ENCODE results near the gene ZBTB20.

GRCh38 chr3:114356525-114356924 is 790.6 kb downstream of the ZBTB20 start:
- TF ChIP-seq CTCF (conservative IDR thresholded peaks at IDR 0.05): no peak
- TF ChIP-seq EZH2 (IDR thresholded peaks at IDR 0.05; ENCODE audit: low read depth): no peak

Measured in PC-9 (cell line).